ENCODE measurements around the gene SLC39A2.

Gene SLC39A2

GRCh38 chr14:21047378-21047781 lies 48.3 kb downstream of the SLC39A2 start:
- no peak for ATAC-seq (replicated peaks; ENCODE audit: extremely low read depth, poor library complexity, severe bottlenecking)
- no peak for DNase-seq (ENCODE audit: low spot score in 2 of 2)
- H3K4me3 Mint-ChIP-seq = no peak overlapping the region
- no peak overlapping the region for H3K27ac Mint-ChIP-seq (ENCODE audit: low read depth)
- no peaks in the 10 kb centered on the region for H3K9me3 Mint-ChIP-seq
- peaks cover 8% of the 10 kb centered on the region for H3K4me1 Mint-ChIP-seq
- no peaks in the 10 kb centered on the region for H3K36me3 Mint-ChIP-seq (ENCODE audit: insufficient read depth)
- peaks cover 40% of the 10 kb centered on the region for H3K27me3 Mint-ChIP-seq

- DNase-seq (ENCODE audit: low spot score in 2 of 2) = no peak
- Mint-ChIP-seq H3K4me1 (peaks cover 8% of the 10 kb centered on the region), H3K36me3 (ENCODE audit: insufficient read depth) (no peaks in the 10 kb centered on the region), H3K27ac (ENCODE audit: low read depth) (no peak overlapping the region), H3K27me3 (peaks cover 28% of the 10 kb centered on the region), H3K9me3 (no peaks in the 10 kb centered on the region), H3K4me3 (no peak overlapping the region)
- ATAC-seq (replicated peaks; ENCODE audit: extremely low read depth, poor library complexity, severe bottlenecking) = no peak
Observed at GRCh38 chr14:21048638-21049037, 49.5 kb downstream of the SLC39A2 start.

- peaks cover 21% of the 10 kb centered on the region for H3K27me3 Mint-ChIP-seq
- H3K4me3 Mint-ChIP-seq = no peak overlapping the region
- no peak for ATAC-seq (replicated peaks; ENCODE audit: extremely low read depth, poor library complexity, severe bottlenecking)
- H3K9me3 Mint-ChIP-seq = no peaks in the 10 kb centered on the region
- no peak for DNase-seq (ENCODE audit: low spot score in 2 of 2)
- H3K27ac Mint-ChIP-seq (ENCODE audit: low read depth) = no peak overlapping the region
- H3K36me3 Mint-ChIP-seq (ENCODE audit: insufficient read depth) = no peaks in the 10 kb centered on the region
- peaks cover 5% of the 10 kb centered on the region for H3K4me1 Mint-ChIP-seq
Observed at GRCh38 chr14:21049271-21049673, 50.2 kb downstream of the SLC39A2 start.

- Mint-ChIP-seq H3K27me3 (peaks cover 9% of the 10 kb centered on the region), H3K9me3 (no peaks in the 10 kb centered on the region), H3K4me1 (no peaks in the 10 kb centered on the region), H3K4me3 (no peak overlapping the region), H3K27ac (ENCODE audit: low read depth) (no peak overlapping the region), H3K36me3 (ENCODE audit: insufficient read depth) (no peaks in the 10 kb centered on the region)
- DNase-seq (ENCODE audit: low spot score in 2 of 2) (no peak), ATAC-seq (replicated peaks; ENCODE audit: extremely low read depth, poor library complexity, severe bottlenecking) (no peak)
Observed at GRCh38 chr14:21050597-21050996, 51.5 kb downstream of the SLC39A2 start.
